ENCODE data around the gene DNMBP.

- TF ChIP-seq, protein P1, sequence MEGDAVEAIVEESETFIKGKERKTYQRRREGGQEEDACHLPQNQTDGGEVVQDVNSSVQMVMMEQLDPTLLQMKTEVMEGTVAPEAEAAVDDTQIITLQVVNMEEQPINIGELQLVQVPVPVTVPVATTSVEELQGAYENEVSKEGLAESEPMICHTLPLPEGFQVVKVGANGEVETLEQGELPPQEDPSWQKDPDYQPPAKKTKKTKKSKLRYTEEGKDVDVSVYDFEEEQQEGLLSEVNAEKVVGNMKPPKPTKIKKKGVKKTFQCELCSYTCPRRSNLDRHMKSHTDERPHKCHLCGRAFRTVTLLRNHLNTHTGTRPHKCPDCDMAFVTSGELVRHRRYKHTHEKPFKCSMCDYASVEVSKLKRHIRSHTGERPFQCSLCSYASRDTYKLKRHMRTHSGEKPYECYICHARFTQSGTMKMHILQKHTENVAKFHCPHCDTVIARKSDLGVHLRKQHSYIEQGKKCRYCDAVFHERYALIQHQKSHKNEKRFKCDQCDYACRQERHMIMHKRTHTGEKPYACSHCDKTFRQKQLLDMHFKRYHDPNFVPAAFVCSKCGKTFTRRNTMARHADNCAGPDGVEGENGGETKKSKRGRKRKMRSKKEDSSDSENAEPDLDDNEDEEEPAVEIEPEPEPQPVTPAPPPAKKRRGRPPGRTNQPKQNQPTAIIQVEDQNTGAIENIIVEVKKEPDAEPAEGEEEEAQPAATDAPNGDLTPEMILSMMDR (IDR thresholded peaks at IDR 0.05) = no peak
- no peak for TF ChIP-seq POLR2A (IDR thresholded peaks at IDR 0.05)
- no peak for TF ChIP-seq POLR2AphosphoS5 (IDR thresholded peaks at IDR 0.05)
Observed at GRCh38 chr10:99872367-99873162, 137.2 kb downstream of the DNMBP start.
